GM18502 (cell line): Measurements from ENCODE around the gene KRT14.
"Not testable (repeated sequence)": the region's sequence is repeated elsewhere in the genome, so short reads cannot be mapped to it uniquely, and the experiment has no call there.

Source experiments
- ATAC-seq: cut with Tn5 transposase; IDR thresholded peaks from one replicate; pipeline ENCODE4 v1.9.1; 2021; ENCODE audit warnings: mild to moderate bottlenecking; ENCODE audit not compliant: unreplicated experiment, poor library complexity

KRT14 gene

GRCh38 chr17:41623184-41623861 lies 36.6 kb upstream of the KRT14 start:
- ATAC-seq = not testable (repeated sequence)

DNA sequence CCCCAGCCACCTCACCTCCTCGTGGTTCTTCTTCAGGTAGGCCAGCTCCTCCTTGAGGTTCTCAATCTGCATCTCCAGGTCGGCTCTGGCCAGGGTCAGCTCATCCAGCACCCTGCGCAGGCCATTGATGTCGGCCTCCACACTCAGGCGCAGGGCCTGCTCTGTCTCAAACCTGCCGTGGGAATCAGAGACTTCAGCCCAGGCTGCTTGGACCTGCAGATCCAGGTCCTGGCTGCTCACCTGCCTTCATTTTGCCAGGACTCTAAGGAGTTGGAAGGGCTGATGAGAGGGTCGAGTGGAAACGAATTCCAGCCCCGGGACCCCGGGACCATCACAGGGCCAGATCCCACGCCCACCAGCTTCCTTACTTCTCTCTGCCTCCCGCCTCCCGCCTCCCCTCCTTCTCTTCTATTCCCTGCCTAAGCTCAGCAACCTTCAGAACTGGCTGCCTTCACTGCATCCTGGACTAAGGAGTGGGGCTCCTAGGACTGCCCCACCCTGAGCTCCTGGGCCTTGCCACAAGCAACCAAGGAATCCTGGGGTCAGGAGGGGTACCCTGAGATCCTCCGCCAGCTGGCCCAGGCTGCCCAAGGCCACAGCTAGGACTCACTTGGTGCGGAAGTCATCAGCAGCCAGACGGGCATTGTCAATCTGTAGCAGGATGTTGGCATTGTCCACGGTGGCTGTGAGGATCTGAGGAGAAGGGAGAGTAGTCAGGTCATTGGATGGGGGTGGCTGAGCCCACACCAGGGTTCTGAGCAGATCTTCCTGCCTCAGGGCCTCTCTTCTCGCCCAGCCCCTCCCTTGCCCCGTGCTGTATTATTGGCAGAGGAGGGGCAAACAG lies 35.9 kb upstream of the KRT14 start:
- not testable (repeated sequence) for ATAC-seq

DNA sequence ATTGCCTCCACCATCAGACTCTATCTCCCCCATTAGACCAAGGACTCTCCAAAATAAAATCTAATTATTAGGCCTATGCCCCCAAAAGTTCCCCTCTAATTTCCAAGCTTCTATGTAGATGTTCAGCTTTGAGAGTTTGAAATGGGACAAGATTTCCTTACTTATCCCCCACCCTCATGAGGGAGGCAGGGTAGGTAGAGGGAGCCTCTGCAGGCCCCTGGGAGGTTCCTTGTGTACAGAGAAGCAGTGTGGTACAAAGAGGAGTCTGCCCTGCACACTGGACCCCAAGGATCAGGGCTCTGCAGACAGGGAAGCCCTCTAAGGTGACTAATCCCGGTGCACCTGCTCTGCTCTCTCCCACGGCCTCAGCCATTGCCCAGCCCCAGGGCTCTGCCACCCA lies 35.2 kb upstream of the KRT14 start:
- no peak for ATAC-seq

GRCh38 chr17:41621435-41621817 lies 34.7 kb upstream of the KRT14 start:
- ATAC-seq = not testable (repeated sequence)

DNA sequence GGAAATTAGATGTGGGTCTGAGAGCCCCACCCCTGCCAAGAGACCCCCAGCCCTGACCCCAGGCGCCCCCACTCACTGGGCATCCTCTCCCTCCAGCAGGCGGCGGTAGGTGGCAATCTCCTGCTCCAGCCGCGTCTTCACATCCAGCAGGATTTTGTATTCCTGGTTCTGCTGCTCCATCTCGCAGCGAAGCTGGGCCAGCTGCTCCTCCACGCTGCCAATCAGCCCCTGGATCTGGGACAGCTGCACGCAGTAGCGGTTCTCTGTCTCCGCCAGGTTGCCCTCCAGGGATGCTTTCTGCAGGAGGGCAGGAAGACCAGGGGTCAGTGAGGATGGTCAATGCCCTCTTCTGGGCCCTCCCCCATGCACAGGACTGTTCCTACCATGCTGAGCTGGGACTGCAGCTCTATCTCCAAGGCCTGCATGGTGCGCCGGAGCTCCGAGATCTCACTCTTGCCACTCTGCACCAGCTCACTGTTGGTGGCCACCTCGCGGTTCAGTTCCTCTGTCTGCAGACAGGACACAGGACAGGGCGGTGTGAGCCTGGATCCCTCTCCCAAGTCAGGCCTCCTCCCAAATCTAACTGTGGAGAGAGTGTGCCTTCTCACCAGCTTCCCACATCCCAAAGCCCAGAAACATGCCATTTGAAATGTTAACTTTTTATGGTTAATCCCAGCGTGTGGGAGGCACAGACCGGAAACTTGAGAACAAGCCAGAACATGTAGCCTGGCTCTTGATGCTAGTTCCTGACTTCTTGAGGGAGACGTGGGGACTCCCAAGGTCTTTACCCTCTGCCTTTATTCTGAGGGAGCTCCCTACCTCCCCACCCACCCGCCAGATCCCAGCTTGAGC lies 34.1 kb upstream of the KRT14 start:
- no peak for ATAC-seq

DNA sequence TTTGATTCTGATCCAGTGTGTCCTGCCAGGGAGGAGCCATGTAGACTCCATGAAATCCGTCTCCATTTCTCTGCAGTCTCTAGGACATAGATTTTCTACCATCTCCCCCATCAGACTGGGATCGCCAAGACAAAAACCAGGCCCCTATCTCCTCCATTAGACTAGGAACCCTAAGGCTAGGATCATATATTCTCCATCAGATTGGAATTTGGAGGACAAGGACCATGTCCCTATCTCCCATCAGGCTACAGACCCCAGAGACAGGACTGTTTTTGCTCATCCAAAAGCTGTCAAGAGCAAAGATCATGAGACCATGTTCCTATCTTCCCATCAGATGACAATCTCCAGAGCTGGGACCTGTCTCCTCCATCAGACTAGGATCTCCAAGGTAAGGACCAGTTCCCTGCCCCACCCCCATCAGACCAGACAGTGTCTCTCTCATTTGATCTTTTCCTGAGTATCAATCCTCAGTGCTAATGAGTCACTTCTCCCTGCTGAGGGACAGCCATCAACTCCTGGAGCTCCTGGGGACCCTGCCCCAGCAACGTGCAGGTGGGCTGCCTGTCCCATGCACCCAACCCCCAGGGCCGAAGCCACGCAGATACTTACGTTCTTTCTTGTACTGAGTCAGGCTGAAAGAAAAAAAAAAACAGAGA lies 33.4 kb upstream of the KRT14 start:
- ATAC-seq = not testable (repeated sequence)

- no peak for ATAC-seq
These were observed 32.6 kb upstream of the KRT14 start for GRCh38 chr17:41619036-41619926.

- no peak for ATAC-seq
These were observed 31.8 kb upstream of the KRT14 start for GRCh38 chr17:41618341-41619035.

GRCh38 chr17:41617698-41618097 lies 31.0 kb upstream of the KRT14 start:
- no peak for ATAC-seq

DNA sequence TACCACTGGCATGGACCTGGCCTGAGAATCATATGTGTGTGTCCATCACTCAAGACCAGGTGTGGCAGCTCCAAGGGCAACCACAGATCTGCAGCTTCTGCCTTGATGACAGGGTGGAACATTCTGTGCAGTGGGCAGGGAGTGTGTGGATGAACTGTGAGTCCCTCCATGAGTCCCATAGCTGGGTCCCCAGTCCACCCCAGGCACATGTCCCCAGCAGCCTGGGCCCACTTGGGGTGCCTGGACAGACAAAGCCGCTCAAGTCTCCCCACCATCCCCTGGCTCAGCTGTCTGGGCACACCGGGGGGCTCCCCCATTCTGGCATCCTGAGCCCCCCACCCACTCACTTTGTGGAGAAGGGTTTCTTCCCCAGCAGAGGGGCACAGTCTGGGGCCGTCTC lies 30.4 kb upstream of the KRT14 start:
- no peak for ATAC-seq

GRCh38 chr17:41616486-41616885 lies 29.8 kb upstream of the KRT14 start:
- ATAC-seq = not testable (repeated sequence)

GRCh38 chr17:41615454-41615853 lies 28.8 kb upstream of the KRT14 start:
- ATAC-seq = no peak

DNA sequence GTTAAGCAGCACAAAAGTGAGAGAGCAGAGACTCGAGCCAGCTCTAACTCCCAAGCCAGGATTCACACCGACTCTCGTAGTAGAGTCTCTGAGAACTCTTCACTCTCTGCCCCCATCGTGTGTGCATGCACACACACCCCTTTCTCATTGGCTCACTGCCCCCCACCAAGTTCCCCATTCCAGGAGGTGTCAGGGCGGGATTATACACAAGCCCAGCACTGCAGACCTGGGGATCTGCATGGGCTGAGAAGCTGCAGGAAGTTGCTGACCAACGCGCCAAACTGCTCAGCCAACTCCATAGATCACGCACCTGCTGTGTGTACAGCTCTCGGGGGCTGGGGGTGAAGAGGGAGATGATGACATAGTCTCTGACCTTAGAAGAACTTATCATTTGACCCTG lies 28.1 kb upstream of the KRT14 start:
- not testable (repeated sequence) for ATAC-seq

DNA sequence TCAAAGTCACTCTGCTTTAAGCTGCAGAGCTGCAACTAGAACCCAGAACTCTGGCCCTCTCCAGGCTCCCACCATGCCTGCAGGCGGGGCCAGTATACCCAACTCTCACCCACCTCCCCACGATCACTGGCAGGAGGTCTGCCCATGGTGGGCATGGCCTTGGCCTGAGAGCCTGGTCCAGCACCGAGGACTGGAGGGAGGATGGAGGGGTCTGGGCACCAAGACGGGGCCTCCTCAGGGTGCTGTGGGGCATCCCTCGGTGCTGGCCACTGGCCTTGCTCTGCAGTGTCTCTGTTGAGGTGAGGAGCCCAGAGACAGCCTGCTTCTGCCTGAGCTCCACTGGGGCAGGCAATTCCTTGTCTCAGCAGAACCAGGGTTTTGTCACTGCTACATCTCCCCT lies 27.4 kb upstream of the KRT14 start:
- no peak for ATAC-seq

GRCh38 chr17:41613277-41614082 lies 26.8 kb upstream of the KRT14 start:
- ATAC-seq = no peak

DNA sequence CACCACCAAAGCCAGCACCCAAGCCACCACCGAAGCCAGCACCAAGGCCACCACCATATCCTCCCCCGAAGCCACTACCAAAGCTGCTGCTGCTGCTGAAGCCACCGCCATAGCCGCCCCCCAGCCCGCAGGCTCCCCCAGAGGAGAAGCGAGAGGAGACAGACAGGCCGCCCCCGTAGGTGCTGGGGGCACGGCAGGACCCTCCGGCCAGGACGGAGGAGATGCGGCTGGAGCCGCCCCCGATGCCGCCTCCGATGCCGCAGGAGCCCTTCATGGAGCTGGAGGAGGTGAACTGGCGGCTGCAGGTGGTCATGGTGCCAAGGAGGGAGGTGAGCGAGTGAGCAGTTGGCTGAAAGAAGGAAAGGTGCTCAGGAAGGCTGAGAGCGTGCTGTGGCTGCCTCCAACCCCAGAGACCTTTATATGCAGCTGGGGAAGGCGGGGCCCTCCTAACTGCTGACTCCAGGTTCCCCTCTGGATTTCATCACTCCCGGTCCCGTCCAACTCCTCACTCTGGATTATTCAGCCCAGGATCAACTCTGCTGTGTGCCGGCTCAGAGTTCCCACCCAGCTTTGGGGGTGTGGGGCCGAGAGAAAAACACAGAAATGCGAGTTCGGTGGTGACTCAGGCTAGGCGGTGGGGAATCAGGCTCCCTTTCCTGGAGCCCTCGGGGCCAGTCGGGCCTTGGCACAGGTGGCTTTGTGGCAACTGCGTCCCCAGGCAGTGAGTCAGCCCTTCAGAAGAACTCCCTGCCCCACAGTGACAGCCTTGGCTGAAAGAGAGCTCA lies 25.9 kb upstream of the KRT14 start, which contains the start of gene KRT16:
TSS of gene KRT16 (minus strand) at position 392 of the 785 bp plus-strand sequence. CDS start at position 313, 79 bp downstream.
- ATAC-seq = not testable (repeated sequence)
